Mucosa of rectum (tissue), 2 donors: ENCODE results near the gene CCDC91.

Experiments
- H3K27ac ChIP-seq, 2 donors: one replicate each; pipeline ENCODE4 v1.7.0; 2013; ENCODE audit warnings: inconsistent platforms in 2 of 2, low read depth in 2 of 2, low read length in 2 of 2
- H3K27me3 ChIP-seq, 2 donors: one replicate each; pipeline ENCODE4 v1.7.0; 2013; ENCODE audit warnings: low read length in 2 of 2; ENCODE audit not compliant: control insufficient read depth in 2 of 2, insufficient read depth in 2 of 2
- H3K36me3 ChIP-seq, 2 donors: one replicate each; pipeline ENCODE4 v1.7.0; 2013; ENCODE audit warnings: low read length in 2 of 2; ENCODE audit not compliant: control insufficient read depth in 2 of 2, insufficient read depth in 2 of 2
- H3K4me1 ChIP-seq, 2 donors: one replicate each; pipeline ENCODE4 v1.7.0; 2013; ENCODE audit warnings: low read length in 2 of 2, mild to moderate bottlenecking in 1 of 2; ENCODE audit not compliant: control insufficient read depth in 2 of 2, insufficient read depth in 2 of 2
- H3K4me3 ChIP-seq, 2 donors: one replicate each; pipeline ENCODE4 v1.7.0; 2013; ENCODE audit warnings: low read length in 2 of 2
- H3K9ac ChIP-seq, 2 donors: one replicate each; pipeline ENCODE4 v1.7.0; 2013; ENCODE audit warnings: low read length in 2 of 2, low read depth in 1 of 2, mild to moderate bottlenecking in 1 of 2
- H3K9me3 ChIP-seq, 2 donors: one replicate each; pipeline ENCODE4 v1.7.0; 2013; ENCODE audit warnings: low read length in 2 of 2; ENCODE audit not compliant: control insufficient read depth in 2 of 2
- donor health status: healthy.
- donor health status: Normal muscosa, but diverticular disease.

Gene CCDC91

DNA sequence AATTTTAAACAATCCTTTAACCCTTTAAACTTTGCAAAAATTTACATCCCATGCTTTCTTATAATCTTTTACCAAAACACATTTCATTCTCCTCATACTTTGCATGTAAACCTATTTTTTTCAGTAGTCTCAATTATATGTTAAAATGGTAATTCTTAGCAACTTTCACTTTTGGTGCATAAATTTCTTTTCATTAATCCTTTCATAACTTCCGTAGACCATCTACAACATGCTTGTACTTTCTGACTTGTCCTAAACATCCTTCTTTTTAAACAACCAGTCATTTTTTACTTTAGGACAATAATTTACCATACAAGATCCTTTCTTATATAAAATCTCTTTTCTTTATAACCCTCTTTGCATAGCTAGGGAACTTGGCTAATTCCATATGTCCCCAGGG, 19.5 kb downstream of the CCDC91 start:
- Histone ChIP-seq H3K27me3 (no peaks in the 10 kb centered on the region), H3K27ac (no peak overlapping the region), H3K4me3 (no peak overlapping the region), H3K36me3 (peaks cover 0 to 4% of the 10 kb centered on the region in 2 donors), H3K9ac (no peak overlapping the region), H3K9me3 (no peaks in the 10 kb centered on the region), H3K4me1 (no peaks in the 10 kb centered on the region)

DNA sequence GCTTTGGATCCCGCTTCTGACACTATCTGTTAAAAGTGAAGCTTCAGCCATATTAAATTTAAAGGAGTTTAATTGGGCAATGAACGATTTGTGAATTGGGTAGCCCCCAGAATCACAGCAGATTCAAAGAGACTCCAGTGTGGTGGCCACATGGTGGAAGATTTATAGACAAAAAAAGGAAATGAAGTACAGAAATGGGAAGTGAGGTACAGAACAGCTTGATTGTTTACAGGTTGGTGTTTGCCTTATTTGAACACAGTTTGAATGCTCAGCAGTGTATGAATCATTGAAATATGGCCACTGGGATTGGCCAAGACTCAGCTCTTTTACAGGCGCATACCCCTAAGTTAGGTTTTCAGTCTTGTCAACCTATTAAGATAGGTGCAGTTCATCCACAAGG, 21.9 kb downstream of the CCDC91 start:
- Histone ChIP-seq H3K9me3 (no peaks in the 10 kb centered on the region), H3K36me3 (peaks cover 0 to 4% of the 10 kb centered on the region in 2 donors), H3K9ac (no peak overlapping the region), H3K27ac (no peak overlapping the region), H3K4me1 (no peaks in the 10 kb centered on the region), H3K27me3 (no peaks in the 10 kb centered on the region), H3K4me3 (no peak overlapping the region)

DNA sequence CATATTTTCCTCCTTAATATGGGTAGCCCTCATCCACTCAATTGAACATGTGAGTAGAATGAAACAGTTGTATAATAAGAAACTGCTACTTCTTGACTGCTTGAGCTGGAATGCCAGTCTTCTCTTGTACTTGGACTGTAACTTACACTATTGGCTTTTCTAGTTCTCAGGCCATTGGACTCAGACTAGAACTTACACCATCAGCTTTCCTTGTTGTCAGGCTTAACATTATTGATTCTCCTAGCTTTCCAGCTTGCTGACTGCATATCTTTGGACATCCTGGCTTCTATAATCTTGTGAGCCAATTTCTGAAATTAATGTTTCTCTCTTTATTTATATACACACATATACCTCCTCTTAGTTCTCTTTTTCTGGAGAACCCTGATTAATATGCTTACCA, 24.8 kb downstream of the CCDC91 start:
- Histone ChIP-seq H3K4me3 (no peak overlapping the region), H3K9ac (no peak overlapping the region), H3K36me3 (peaks cover 0 to under 1% of the 10 kb centered on the region in 2 donors), H3K27ac (no peak overlapping the region), H3K4me1 (no peaks in the 10 kb centered on the region), H3K9me3 (no peaks in the 10 kb centered on the region), H3K27me3 (no peaks in the 10 kb centered on the region)

DNA sequence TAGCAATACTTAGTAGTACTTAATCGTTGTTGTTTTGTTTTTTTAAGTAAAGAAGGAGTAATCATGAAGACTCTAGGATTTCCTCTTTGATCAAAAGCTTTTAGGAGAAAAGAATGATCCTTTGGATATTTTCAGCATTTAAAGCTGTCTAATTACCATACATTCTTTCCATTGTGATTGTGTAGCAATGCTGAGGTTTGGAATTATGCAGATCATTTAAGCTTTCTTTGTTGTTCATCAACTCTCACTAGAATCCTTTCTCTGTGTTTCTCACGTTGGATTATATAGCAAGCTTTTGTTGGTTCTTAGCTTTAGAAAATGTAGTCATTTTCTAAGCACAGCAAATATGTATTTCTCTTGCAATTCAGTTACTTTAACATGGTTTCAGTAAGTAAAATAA, 25.8 kb downstream of the CCDC91 start:
- no peak overlapping the region for H3K4me3 ChIP-seq
- H3K9ac ChIP-seq = no peak overlapping the region
- no peaks in the 10 kb centered on the region for H3K4me1 ChIP-seq
- no peak overlapping the region for H3K27ac ChIP-seq
- no peaks in the 10 kb centered on the region for H3K27me3 ChIP-seq
- H3K36me3 ChIP-seq = no peaks in the 10 kb centered on the region
- no peaks in the 10 kb centered on the region for H3K9me3 ChIP-seq

DNA sequence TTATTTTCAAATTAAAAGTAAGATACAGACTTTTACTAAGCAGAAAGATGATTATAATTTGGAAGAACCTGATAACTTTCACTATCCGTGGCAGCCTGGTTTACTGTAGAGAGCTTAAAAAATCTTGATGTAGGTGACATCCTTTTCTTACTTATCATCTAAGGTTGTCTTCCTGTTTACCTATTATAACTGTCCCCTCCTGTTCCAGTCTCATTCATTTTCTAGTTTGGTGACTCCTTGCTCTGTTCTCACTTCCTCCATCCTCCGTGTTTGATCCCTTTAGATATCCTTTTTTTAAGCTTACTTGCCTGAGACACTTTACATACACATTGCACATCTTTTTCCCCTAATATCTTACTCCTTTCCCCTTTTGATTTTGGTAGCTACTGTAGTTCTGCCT, 27.5 kb downstream of the CCDC91 start:
- H3K27ac ChIP-seq = no peak overlapping the region
- no peaks in the 10 kb centered on the region for H3K36me3 ChIP-seq
- H3K9me3 ChIP-seq = no peaks in the 10 kb centered on the region
- H3K4me1 ChIP-seq = peaks cover 0 to 9% of the 10 kb centered on the region in 2 donors
- H3K4me3 ChIP-seq = no peak overlapping the region
- H3K27me3 ChIP-seq = no peaks in the 10 kb centered on the region
- no peak overlapping the region for H3K9ac ChIP-seq

DNA sequence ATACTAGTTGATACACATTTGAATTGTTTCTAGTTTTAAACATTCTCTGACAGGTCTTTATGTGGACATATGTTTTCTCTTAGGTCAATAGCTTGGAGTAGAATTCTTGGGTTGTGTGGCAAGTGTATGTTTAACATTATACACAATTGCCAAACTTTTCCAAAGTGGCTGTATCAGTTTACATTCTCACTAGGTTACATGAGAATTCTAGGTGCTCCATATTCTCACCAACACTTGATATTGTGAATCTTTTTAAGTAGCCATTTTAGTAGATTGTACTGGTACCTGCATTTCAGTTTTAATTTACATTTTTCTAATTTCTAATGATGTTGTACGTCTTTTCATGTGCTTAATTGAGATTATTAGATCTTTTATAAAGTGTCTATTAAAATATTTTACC, 28.6 kb downstream of the CCDC91 start:
- H3K27me3 ChIP-seq = no peaks in the 10 kb centered on the region
- no peaks in the 10 kb centered on the region for H3K9me3 ChIP-seq
- H3K36me3 ChIP-seq = no peaks in the 10 kb centered on the region
- H3K27ac ChIP-seq = no peak overlapping the region
- peaks cover 7 to 10% of the 10 kb centered on the region in 2 donors for H3K4me1 ChIP-seq
- no peak overlapping the region for H3K4me3 ChIP-seq
- no peak overlapping the region for H3K9ac ChIP-seq

DNA sequence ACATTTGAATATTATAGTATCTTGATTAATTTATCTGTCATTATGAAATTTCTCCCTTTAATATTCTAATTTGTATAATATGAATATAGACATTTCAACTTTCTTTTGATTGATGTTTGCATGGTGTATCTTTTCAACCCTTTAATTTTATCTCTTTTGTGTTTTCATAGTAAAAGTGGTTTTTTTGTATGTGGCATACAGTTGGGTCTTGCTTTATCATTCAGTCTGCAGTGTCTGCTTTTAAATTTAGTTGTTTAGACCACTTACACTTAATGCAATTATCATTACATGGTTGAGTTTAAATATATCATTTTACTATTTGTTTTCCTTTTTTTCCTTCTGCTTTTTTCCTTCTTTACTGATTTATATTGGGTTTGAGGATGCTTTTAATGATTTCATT, 29.6 kb downstream of the CCDC91 start:
- no peaks in the 10 kb centered on the region for H3K36me3 ChIP-seq
- H3K4me1 ChIP-seq = peaks cover 7 to 10% of the 10 kb centered on the region in 2 donors
- H3K27ac ChIP-seq = no peak overlapping the region
- no peaks in the 10 kb centered on the region for H3K9me3 ChIP-seq
- no peak overlapping the region for H3K4me3 ChIP-seq
- no peaks in the 10 kb centered on the region for H3K27me3 ChIP-seq
- no peak overlapping the region for H3K9ac ChIP-seq

DNA sequence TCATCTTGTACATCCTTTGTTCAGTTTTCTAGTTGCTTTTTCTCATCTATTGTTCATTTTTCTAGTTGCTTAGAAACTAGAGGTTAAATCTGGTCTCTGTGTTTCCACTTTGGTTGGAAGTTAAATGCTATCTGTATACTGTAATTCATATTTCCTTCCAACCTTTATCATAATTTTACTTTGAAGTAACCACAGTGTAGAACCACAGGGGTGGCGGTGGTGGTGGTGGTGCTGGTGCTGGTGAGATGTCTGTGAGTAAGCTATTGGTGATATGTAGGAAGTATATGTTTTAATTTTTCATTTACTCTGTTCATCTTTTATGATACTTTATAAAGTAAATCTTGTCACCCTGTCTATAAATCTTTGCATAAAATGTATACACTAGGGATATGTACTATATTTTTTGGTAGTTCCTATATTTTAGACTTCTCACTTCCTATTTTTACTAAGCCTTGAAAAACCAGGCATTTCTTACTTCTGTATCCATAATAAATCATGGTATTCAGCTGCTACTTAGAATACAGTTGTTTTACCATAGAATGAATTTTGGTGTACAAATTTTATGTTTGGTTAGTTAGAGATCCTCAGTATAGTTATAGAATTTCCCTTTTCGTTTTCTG, 31.9 kb downstream of the CCDC91 start:
- H3K36me3 ChIP-seq = no peaks in the 10 kb centered on the region
- H3K27ac ChIP-seq = no peak overlapping the region
- H3K4me3 ChIP-seq = no peak overlapping the region
- no peaks in the 10 kb centered on the region for H3K27me3 ChIP-seq
- H3K4me1 ChIP-seq = peaks cover 7 to 10% of the 10 kb centered on the region in 2 donors
- H3K9ac ChIP-seq = no peak overlapping the region
- H3K9me3 ChIP-seq = no peaks in the 10 kb centered on the region

DNA sequence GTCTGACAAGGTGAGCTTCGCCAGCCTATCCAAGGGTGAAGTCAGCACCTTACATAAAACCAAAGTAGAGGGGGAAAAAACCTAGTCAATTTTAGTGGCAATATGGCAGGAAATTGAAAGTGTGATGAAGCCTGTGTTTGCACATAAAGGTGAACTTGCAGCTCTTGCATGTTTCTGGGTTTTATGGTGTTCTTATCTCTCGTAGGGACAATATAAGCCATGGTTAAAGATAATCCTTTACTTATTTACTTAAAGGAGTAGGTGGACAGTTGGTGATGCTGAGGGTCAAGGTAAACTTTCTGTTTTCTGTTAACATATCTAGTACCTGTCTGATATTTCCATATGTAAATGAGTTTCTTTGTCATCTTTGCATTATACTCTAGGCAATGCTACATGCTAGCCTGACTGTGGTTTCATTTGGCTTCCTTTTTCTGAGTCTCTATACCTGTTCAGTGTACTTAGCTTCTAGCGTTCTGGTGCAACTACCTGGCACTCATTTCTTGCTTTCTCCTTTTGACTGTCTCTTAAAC, 32.8 kb downstream of the CCDC91 start:
- Histone ChIP-seq H3K27ac (peak overlapping the region in 1 of 2 donors; percentile 44), H3K9ac (no peak overlapping the region), H3K36me3 (no peaks in the 10 kb centered on the region)

DNA sequence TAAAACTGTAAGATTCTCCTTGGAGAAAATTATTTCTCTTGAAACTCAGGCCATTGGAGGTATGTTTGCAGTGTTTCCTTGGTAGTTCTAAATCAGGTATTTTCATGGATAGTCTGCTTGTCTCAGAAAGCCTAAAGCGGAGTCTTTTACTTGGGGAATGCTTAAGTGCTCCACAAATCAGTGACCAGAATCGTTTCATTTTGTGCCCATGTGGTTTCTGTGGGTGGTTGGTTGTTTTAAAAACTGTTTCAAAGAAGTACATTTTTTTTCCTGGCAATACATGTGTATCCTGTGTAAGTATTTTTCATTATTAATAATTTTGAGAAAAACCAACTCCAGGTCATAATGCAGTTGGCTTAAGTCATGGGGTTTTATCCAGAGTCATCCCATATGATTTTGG, 33.6 kb downstream of the CCDC91 start:
- H3K36me3 ChIP-seq = no peaks in the 10 kb centered on the region
- H3K27ac ChIP-seq = no peak overlapping the region
- no peaks in the 10 kb centered on the region for H3K9me3 ChIP-seq
- H3K27me3 ChIP-seq = no peaks in the 10 kb centered on the region
- peaks cover 7 to 10% of the 10 kb centered on the region in 2 donors for H3K4me1 ChIP-seq
- H3K4me3 ChIP-seq = no peak overlapping the region
- no peak overlapping the region for H3K9ac ChIP-seq

More for the DNA sequence above, 32.8 kb downstream of the CCDC91 start:
- H3K27me3 ChIP-seq = no peaks in the 10 kb centered on the region
- peaks cover 7 to 10% of the 10 kb centered on the region in 2 donors for H3K4me1 ChIP-seq
- no peaks in the 10 kb centered on the region for H3K9me3 ChIP-seq
- peak overlapping the region in 1 of 2 donors; percentile 43 for H3K4me3 ChIP-seq
